OCI-LY7 (cell line): ENCODE results near the gene TESMIN. TPM values are rescaled to one million over a fixed set of nuclear protein-coding genes. Genes with fewer than 3 reads are reported as not detected.

Experiments used
- BruUV-seq: library from RNA; stranded (reverse); fragments of 400-500 nt; replicated peaks from 2 replicates; lab custom pipeline; 2021; lab: Mats Ljungman, UMichigan
- CTCF ChIA-PET: fragments of 300-600 bp; sonication (Branson Sonifier 250); formaldehyde crosslinking; loops from one replicate; lab custom pipeline; 2022; ENCODE audit warnings: antibody characterized with exemption; ENCODE audit not compliant: unreplicated experiment; lab: Charles Lee
- POLR2A ChIA-PET: fragments of 300-600 bp; sonication (Branson Sonifier 250); formaldehyde crosslinking; loops from one replicate; lab custom pipeline; 2022; ENCODE audit warnings: antibody characterized with exemption; lab: Charles Lee
- DNase-seq: peaks from one replicate; pipeline ENCODE4 v3.0.0-alpha.2; 2015; ENCODE audit warnings: low spot score
- H2AFZ ChIP-seq: fragments of 200-600 bp; sonication (generic), shearing (Covaris generic); 2 replicates; pipeline ENCODE4 v1.6.1; 2014; ENCODE audit warnings: mild to moderate bottlenecking, antibody characterized with exemption, low read length, moderate library complexity
- H3K27ac ChIP-seq: fragments of 200-600 bp; sonication (generic); 2 replicates; pipeline ENCODE4 v1.5.1; 2014; ENCODE audit warnings: mixed run types, low read depth, mild to moderate bottlenecking, moderate library complexity, low read length, inconsistent platforms; ENCODE audit not compliant: poor library complexity, severe bottlenecking
- H3K36me3 ChIP-seq: fragments of 200-600 bp; sonication (generic); 2 replicates; pipeline ENCODE4 v1.6.1; 2014; ENCODE audit warnings: mild to moderate bottlenecking, antibody characterized with exemption, low read length, moderate library complexity, mixed read lengths; ENCODE audit not compliant: insufficient read depth
- H3K4me1 ChIP-seq: fragments of 200-600 bp; sonication (generic); 2 replicates; pipeline ENCODE4 v1.5.1; 2014; ENCODE audit warnings: mild to moderate bottlenecking, low read length; ENCODE audit not compliant: insufficient read depth, poor library complexity, severe bottlenecking
- H3K4me2 ChIP-seq: fragments of 200-600 bp; sonication (generic); 2 replicates; pipeline ENCODE4 v1.6.1; 2014; ENCODE audit warnings: mild to moderate bottlenecking, low read length
- H3K4me3 ChIP-seq: fragments of 200-600 bp; sonication (generic); 2 replicates; pipeline ENCODE4 v1.5.1; 2014; ENCODE audit warnings: mild to moderate bottlenecking, low read depth, low read length; ENCODE audit not compliant: poor library complexity, severe bottlenecking
- H3K79me2 ChIP-seq: fragments of 200-600 bp; sonication (generic); 2 replicates; pipeline ENCODE4 v1.6.1; 2016; ENCODE audit warnings: low read depth, mild to moderate bottlenecking, low read length, moderate library complexity, mixed read lengths; ENCODE audit not compliant: insufficient read depth
- H3K9me2 ChIP-seq: fragments of 200-600 bp; sonication (generic); 2 replicates; pipeline ENCODE4 v1.6.1; 2016; ENCODE audit warnings: mild to moderate bottlenecking, low read length, mixed read lengths; ENCODE audit not compliant: insufficient read depth
- H3K9me3 ChIP-seq: fragments of 200-600 bp; sonication (generic); 2 replicates; pipeline ENCODE4 v1.6.1; 2014; ENCODE audit warnings: mild to moderate bottlenecking, mixed run types, low read length, mixed read lengths
- H4K20me1 ChIP-seq: fragments of 200-600 bp; sonication (generic); 2 replicates; pipeline ENCODE4 v1.6.1; 2014; ENCODE audit warnings: mild to moderate bottlenecking, antibody characterized with exemption, low read length, moderate library complexity, mixed read lengths; ENCODE audit not compliant: insufficient read depth
- CTCF ChIP-seq: fragments of 200-600 bp; sonication (generic); conservative IDR thresholded peaks from 2 replicates; pipeline ENCODE4 v1.5.1; 2014; ENCODE audit warnings: mild to moderate bottlenecking, antibody characterized with exemption, low read length, moderate library complexity, mixed read lengths
- EZH2phosphoT487 ChIP-seq: fragments of 200-600 bp; sonication (generic); IDR thresholded peaks from 2 replicates; pipeline ENCODE4 v1.6.1; 2018; ENCODE audit warnings: low read depth, borderline replicate concordance, mild to moderate bottlenecking, mixed run types, antibody characterized with exemption, low read length, moderate library complexity, mixed read lengths
- intact Hi-C: fragments of 100-400 bp; cut with micrococcal nuclease; formaldehyde crosslinking; loops from one replicate; pipeline ENCODE4 v1.10.0; 2022; ENCODE audit not compliant: unreplicated experiment
- total RNA-seq, 2 experiments: library from RNA; depleted of rRNA in 1 of 2; stranded (reverse); fragments of >200 nt in 1 of 2; shearing (Covaris generic) in 1 of 2; gene quantifications; 2 replicates each; pipeline ENCODE4 v1.2.3, GENCODE V29; 2014 to 2022

TESMIN gene
- total RNA-seq, 2 experiments from 2014 or later = 13.0 to 19.4 TPM

- no peak for DNase-seq
- Histone ChIP-seq H4K20me1 (no peaks in the 10 kb centered on the region), H3K27ac (no peak overlapping the region), H3K4me1 (no peaks in the 10 kb centered on the region), H3K9me2 (no peaks in the 10 kb centered on the region), H3K9me3 (no peaks in the 10 kb centered on the region), H2AFZ (no peak overlapping the region), H3K36me3 (no peaks in the 10 kb centered on the region), H3K4me2 (no peak overlapping the region), H3K79me2 (no peaks in the 10 kb centered on the region), H3K4me3 (no peak overlapping the region)
- ChIA-PET POLR2A (no interaction called here), CTCF (no interaction called here)
- TF ChIP-seq CTCF (no peak), EZH2phosphoT487 (no peak)
- intact Hi-C loops = no loop called here
- BruUV-seq = no TSS peak
Observed at GRCh38 chr11:68722143-68722542, 29.2 kb downstream of the TESMIN start.

- POLR2A ChIA-PET = no interaction called here
- CTCF ChIA-PET = no interaction called here
- no peak overlapping the region for H2AFZ ChIP-seq
- H3K36me3 ChIP-seq = no peaks in the 10 kb centered on the region
- H3K9me3 ChIP-seq = no peaks in the 10 kb centered on the region
- BruUV-seq = no TSS peak
- no peaks in the 10 kb centered on the region for H4K20me1 ChIP-seq
- TF ChIP-seq CTCF = no peak
- no peak for TF ChIP-seq EZH2phosphoT487
- H3K9me2 ChIP-seq = no peaks in the 10 kb centered on the region
- intact Hi-C loops = no loop called here
- DNase-seq = no peak
- no peaks in the 10 kb centered on the region for H3K4me1 ChIP-seq
- no peak overlapping the region for H3K4me2 ChIP-seq
- H3K27ac ChIP-seq = no peak overlapping the region
- H3K4me3 ChIP-seq = no peak overlapping the region
- no peaks in the 10 kb centered on the region for H3K79me2 ChIP-seq
Observed at GRCh38 chr11:68721075-68721474, 30.2 kb downstream of the TESMIN start.

GRCh38 chr11:68715456-68716122 lies 35.7 kb downstream of the TESMIN start:
- H3K4me1 ChIP-seq = peaks cover 5% of the 10 kb centered on the region
- H3K9me2 ChIP-seq = no peaks in the 10 kb centered on the region
- ChIA-PET POLR2A (no interaction called here), CTCF (no interaction called here)
- H3K4me3 ChIP-seq = no peak overlapping the region
- TF ChIP-seq CTCF = no peak
- TF ChIP-seq EZH2phosphoT487 = no peak
- no peak overlapping the region for H3K4me2 ChIP-seq
- no peak overlapping the region for H2AFZ ChIP-seq
- no peaks in the 10 kb centered on the region for H3K9me3 ChIP-seq
- DNase-seq = no peak
- no peaks in the 10 kb centered on the region for H4K20me1 ChIP-seq
- H3K79me2 ChIP-seq = no peaks in the 10 kb centered on the region
- H3K36me3 ChIP-seq = no peaks in the 10 kb centered on the region
- BruUV-seq = no TSS peak
- intact Hi-C loops = no loop called here
- H3K27ac ChIP-seq = no peak overlapping the region
